HepG2 (cell line): Measurements from ENCODE around the gene ZNF276. TPM values are rescaled to one million over a fixed set of nuclear protein-coding genes. Genes with fewer than 3 reads are reported as not detected.

ENCODE experiments used
- ATAC-seq: fragments of 200-7000 bp; cut with Tn5 transposase; 3 replicates; pipeline ENCODE4 v1.9.1; 2020; ENCODE audit warnings: mild to moderate bottlenecking, moderate library complexity
- BruUV-seq: library from RNA; stranded (reverse); fragments of 400-500 nt; replicated peaks from 2 replicates; lab custom pipeline; 2021; lab: Mats Ljungman, UMichigan
- CTCF ChIA-PET: fragments of 300-600 bp; formaldehyde crosslinking; extraction: SDS; loops from one replicate; lab custom pipeline; 2021; ENCODE audit warnings: low total read pairs, inconsistent platforms, low intra/inter-chr PET ratio; lab: Yijun Ruan, JAX
- POLR2A ChIA-PET: fragments of 350-600 bp; sonication (Branson Sonifier 250); formaldehyde crosslinking; loops from one replicate; lab custom pipeline; 2020; ENCODE audit warnings: antibody characterized with exemption, inconsistent platforms; lab: Yijun Ruan, JAX
- DNase-seq: peaks from one replicate; pipeline ENCODE4 v3.0.0-alpha.2; 2015; ENCODE audit warnings: low spot score
- FAIRE-seq: peaks from 3 replicates; lab custom pipeline; 2011; peaks lifted over from hg19 to GRCh38; lab: Jason Lieb, UNC
- H2AFZ ChIP-seq: one replicate; pipeline ENCODE4 v1.6.1; 2011; ENCODE audit warnings: low read length, inconsistent platforms
- H3K27ac ChIP-seq: fragments of 300-600 bp; 3 replicates; pipeline ENCODE4 v1.8.0; 2011; ENCODE audit warnings: mixed run types, mild to moderate bottlenecking, mixed read lengths, low read length, inconsistent platforms; ENCODE audit not compliant: insufficient read depth; ENCODE audit errors: extremely low read length
- H3K27me3 ChIP-seq, 2 experiments: fragments of 200-600 bp in 1 of 2; 2 replicates in 1 of 2; 3 replicates in 1 of 2; pipeline versions ENCODE4 v1.6.0 to v1.8.0; 2011; ENCODE audit warnings: low read length in 2 of 2, mild to moderate bottlenecking in 2 of 2, moderate library complexity in 2 of 2, inconsistent platforms in 1 of 2; ENCODE audit not compliant: insufficient read depth in 2 of 2, control insufficient read depth in 1 of 2
- H3K36me3 ChIP-seq, 2 experiments: fragments of 200-600 bp in 1 of 2; replicated peaks in 1 of 2; 2 replicates in 1 of 2; 3 replicates in 1 of 2; pipeline versions ENCODE4 v1.5.1 to v1.8.0; 2011; ENCODE audit warnings: low read length in 2 of 2, inconsistent platforms in 1 of 2; ENCODE audit not compliant: insufficient read depth in 2 of 2, control insufficient read depth in 1 of 2
- H3K4me1 ChIP-seq: 2 replicates; pipeline ENCODE4 v1.5.1; 2012; ENCODE audit warnings: low read length, inconsistent platforms; ENCODE audit not compliant: insufficient read depth
- H3K4me2 ChIP-seq: 2 replicates; pipeline ENCODE4 v1.6.0; 2011; ENCODE audit warnings: low read depth, low read length, inconsistent platforms
- H3K4me3 ChIP-seq, 3 experiments: fragments of 200-600 bp in 1 of 3; sonication (generic), shearing (Covaris generic) in 1 of 3; replicated peaks in 1 of 3; 2 replicates each; pipeline ENCODE4 v1.5.1; 2011 to 2016; ENCODE audit warnings: low read length in 3 of 3, inconsistent platforms in 2 of 3, low read depth in 2 of 3, mild to moderate bottlenecking in 2 of 3, control low read depth in 1 of 3, mixed read lengths in 1 of 3; ENCODE audit not compliant: insufficient read depth in 1 of 3
- H3K79me2 ChIP-seq: one replicate; pipeline ENCODE4 v1.6.1; 2011; ENCODE audit warnings: low read length, inconsistent platforms; ENCODE audit not compliant: insufficient read depth
- H3K9ac ChIP-seq: 2 replicates; pipeline ENCODE4 v1.6.0; 2011; ENCODE audit warnings: mild to moderate bottlenecking, low read depth, low read length, inconsistent platforms; ENCODE audit not compliant: insufficient read depth
- H3K9me3 ChIP-seq: 2 replicates; pipeline ENCODE4 v1.5.1; 2012; ENCODE audit warnings: mild to moderate bottlenecking, low read length
- H4K20me1 ChIP-seq: 2 replicates; pipeline ENCODE4 v1.6.0; 2011; ENCODE audit warnings: inconsistent platforms, mild to moderate bottlenecking, low read length, moderate library complexity; ENCODE audit not compliant: insufficient read depth
- DR1 ChIP-seq: sonication (generic); formaldehyde crosslinking; IDR thresholded peaks from 2 replicates; pipeline ENCODE4 v1.8.0; 2021; ENCODE audit warnings: mild to moderate bottlenecking, missing genetic modification reagents, inconsistent platforms
- IRX3 ChIP-seq: sonication (generic); formaldehyde crosslinking; IDR thresholded peaks from 2 replicates; pipeline ENCODE4 v1.8.1; 2023; ENCODE audit warnings: mild to moderate bottlenecking, low read depth, missing genetic modification reagents, borderline replicate concordance
- ONECUT2 ChIP-seq: sonication (generic); formaldehyde crosslinking; IDR thresholded peaks from 2 replicates; pipeline ENCODE4 v1.4.0; 2020; ENCODE audit warnings: missing genetic modification reagents
- RAD21 ChIP-seq: fragments of 450-650 bp; formaldehyde crosslinking; IDR thresholded peaks from 2 replicates; pipeline ENCODE4 v1.5.0; 2020; ENCODE audit warnings: mild to moderate bottlenecking
- RERE ChIP-seq: IDR thresholded peaks from 2 replicates; pipeline ENCODE4 v1.6.1; 2016; ENCODE audit warnings: low read depth, missing genetic modification reagents, missing compliant biosample characterization
- SIN3A ChIP-seq: IDR thresholded peaks from 2 replicates; pipeline ENCODE4 v1.6.1; 2011; ENCODE audit warnings: low read depth, mild to moderate bottlenecking, control low read depth, low read length, borderline replicate concordance
- ZNF18 ChIP-seq: sonication (generic); formaldehyde crosslinking; IDR thresholded peaks from 2 replicates; pipeline ENCODE4 v1.8.0; 2022; ENCODE audit warnings: mild to moderate bottlenecking, missing genetic modification reagents; ENCODE audit not compliant: insufficient replicate concordance
- ZNF207 ChIP-seq: fragments of 450-650 bp; IDR thresholded peaks from 2 replicates; pipeline ENCODE4 v1.6.1; 2016; ENCODE audit warnings: antibody characterized with exemption, borderline replicate concordance
- ZNF567 ChIP-seq: sonication (generic); formaldehyde crosslinking; IDR thresholded peaks from 2 replicates; pipeline ENCODE4 v1.8.1; 2023; ENCODE audit warnings: mild to moderate bottlenecking, missing genetic modification reagents, borderline replicate concordance
- WGBS: methylation state at CpG from one replicate; pipeline ENCODE4 v1.1.6; 2017; ENCODE audit warnings: low lambda C conversion rate; 5-methylcytosine and 5-hydroxymethylcytosine counted together
- in situ Hi-C: cut with HindIII; loops from 2 replicates; pipeline ENCODE4 v1.10.0; 2017; ENCODE audit warnings: low pct_unique_long_range_greater_than_20kb; ENCODE audit not compliant: extremely low pct_ligation_motif_present
- intact Hi-C: fragments of 100-400 bp; cut with micrococcal nuclease; formaldehyde crosslinking; loops from one replicate; pipeline ENCODE4 v1.10.0; 2022; ENCODE audit not compliant: unreplicated experiment
- polyA plus RNA-seq, 8 experiments: library from polyadenylated mRNA; depleted of rRNA in 3 of 8; stranded (reverse) in 7 of 8; unstranded in 1 of 8; fragments of >200 nt; fragmentation: Illumina TruSeq in 4 of 8; extraction: Trizol in 4 of 8; gene quantifications; 2 replicates each; pipeline versions ENCODE4 v1.2.1 to v1.2.3, GENCODE V29; 2011 to 2016; ENCODE audit warnings: low read depth in 4 of 8, missing spikeins in 1 of 8, mixed read lengths in 1 of 8; ENCODE audit not compliant: insufficient read depth in 1 of 8
- total RNA-seq, 5 experiments: library from RNA; depleted of rRNA; stranded (reverse); fragments of >200 nt; fragmentation: Illumina TruSeq; extraction: Trizol; gene quantifications; 2 replicates each; pipeline ENCODE4 v1.2.3, GENCODE V29; 2016; ENCODE audit warnings: low read depth in 1 of 5

The ZNF276 gene
- total and polyA plus RNA-seq, 2 of the 13 experiments (the other 11 are each of a cell fraction or from before 2014, with no cell fraction given): 17.7 to 18.0 TPM

GRCh38 chr16:89748921-89749320, 27.6 kb downstream of the ZNF276 start (continued):
- TF ChIP-seq ZNF18 (CRISPR knock-in tag) (no peak), IRX3 (no peak)
- TF ChIP-seq, all 625 proteins: peak for 0

- H4K20me1 ChIP-seq: no peaks in the 10 kb centered on the region
- H3K27ac ChIP-seq: no peak overlapping the region
- no TSS peak for BruUV-seq
- H3K27me3 ChIP-seq: no peaks in the 10 kb centered on the region
- intact Hi-C loops: no loop called here
- no peak overlapping the region for H3K4me3 ChIP-seq
- TF ChIP-seq ONECUT2 (CRISPR knock-in tag): no peak
- TF ChIP-seq, all 625 proteins: peak for 0
- Histone ChIP-seq H3K9ac (no peak overlapping the region), H3K36me3 (peaks cover 49 to 78% of the 10 kb centered on the region in 2 experiments), H3K79me2 (peaks cover 2% of the 10 kb centered on the region), H3K4me2 (no peak overlapping the region), H2AFZ (no peak overlapping the region), H3K9me3 (no peaks in the 10 kb centered on the region), H3K4me1 (no peaks in the 10 kb centered on the region)
- CTCF ChIA-PET: no interaction called here
- POLR2A ChIA-PET: no interaction called here
- 93% methylated on average over 10 of the region's 10 CpGs for WGBS
- no peak for FAIRE-seq
- no peak for DNase-seq
- in situ Hi-C loops: no loop called here
- no peak for ATAC-seq
Measured at GRCh38 chr16:89749637-89750036, 28.3 kb downstream of the ZNF276 start.

- in situ Hi-C loops (no loop called here), intact Hi-C loops (no loop called here)
- WGBS: 96% methylated on average over 26 of the region's 26 CpGs
- peaks cover 48 to 84% of the 10 kb centered on the region in 2 experiments for H3K36me3 ChIP-seq
- no peak for FAIRE-seq
- POLR2A ChIA-PET: no interaction called here
- no peak for DNase-seq
- no peaks in the 10 kb centered on the region for H4K20me1 ChIP-seq
- BruUV-seq: no TSS peak
- peaks cover 3% of the 10 kb centered on the region for H3K79me2 ChIP-seq
- H3K9ac ChIP-seq: no peak overlapping the region
- H2AFZ ChIP-seq: no peak overlapping the region
- CTCF ChIA-PET: no interaction called here
- H3K4me2 ChIP-seq: no peak overlapping the region
- no peak overlapping the region for H3K27ac ChIP-seq
- H3K4me3 ChIP-seq: no peak overlapping the region
- peak; percentile 16; the same call in 1 of the 3 replicates for ATAC-seq
- no peaks in the 10 kb centered on the region for H3K4me1 ChIP-seq
- no peaks in the 10 kb centered on the region for H3K9me3 ChIP-seq
- H3K27me3 ChIP-seq: no peaks in the 10 kb centered on the region
- TF ChIP-seq RAD21 (CRISPR knock-in tag): no peak
- no peak for TF ChIP-seq ZNF567 (CRISPR knock-in tag)
- TF ChIP-seq ZNF207: no peak
- TF ChIP-seq RERE (CRISPR knock-in tag): no peak
- TF ChIP-seq DR1 (CRISPR knock-in tag): no peak
- TF ChIP-seq SIN3A: no peak
Measured at GRCh38 chr16:89759746-89760340, 38.5 kb downstream of the ZNF276 start.
